GM18873 (cell line): Measurements from ENCODE around the gene DNAH14.
"Not testable (repeated sequence)": the region's sequence is repeated elsewhere in the genome, so short reads cannot be mapped to it uniquely, and the experiment has no call there.

Source experiments
- ATAC-seq: cut with Tn5 transposase; IDR thresholded peaks from one replicate; pipeline ENCODE4 v1.9.1; 2021; ENCODE audit warnings: mild to moderate bottlenecking, moderate library complexity, moderate number of reproducible peaks; ENCODE audit not compliant: unreplicated experiment, low FRiP score

DNAH14 gene

DNA sequence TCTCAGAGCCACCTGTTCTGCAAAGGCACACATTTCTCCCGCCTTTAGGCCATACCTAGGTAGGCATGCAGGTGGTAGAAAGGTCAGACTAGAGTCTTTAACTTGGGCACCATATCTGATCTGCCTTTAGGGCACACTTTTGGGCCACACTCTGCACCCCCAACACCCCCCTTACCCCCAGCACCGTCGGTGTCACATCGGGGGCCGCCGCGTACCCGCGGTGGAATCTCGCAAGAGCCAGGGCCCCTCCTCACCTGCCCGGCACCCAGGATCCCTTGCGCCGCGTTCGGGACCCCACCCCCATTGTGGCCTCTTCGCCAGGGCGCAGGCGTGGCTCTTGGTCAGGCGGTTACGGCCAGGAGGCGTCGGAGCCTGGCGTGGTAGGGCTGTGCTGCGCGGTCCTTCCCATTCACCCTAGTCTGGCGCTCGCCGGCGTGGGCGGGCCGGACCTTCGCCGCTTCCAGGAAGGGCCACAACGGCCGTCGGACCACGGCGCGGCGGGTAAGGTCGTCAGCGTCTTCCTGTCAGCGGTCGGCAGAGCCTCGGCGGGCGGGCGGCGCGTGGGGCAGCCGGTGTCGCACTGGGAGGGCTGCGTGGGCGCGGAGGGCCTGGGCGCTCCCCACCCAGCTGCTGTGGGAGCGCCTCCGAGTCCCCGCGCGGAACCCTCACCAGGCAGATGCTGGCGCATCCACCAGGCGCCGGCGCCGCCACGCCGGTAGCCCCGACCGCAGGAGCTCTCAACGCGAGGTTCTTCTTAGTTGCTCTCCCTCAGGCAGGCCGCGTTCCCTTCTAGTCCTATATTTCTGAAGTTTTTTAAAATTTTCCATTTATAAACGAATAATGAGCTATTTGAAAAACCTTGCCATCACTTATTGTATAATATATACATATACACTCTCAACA lies at the start of gene DNAH14:
DNAH14 (plus strand) TSS at position 341 of the 903 bp plus-strand sequence. CDS start 23,028 bp downstream, outside the sequence.
- ATAC-seq = no peak

GRCh38 chr1:224880593-224881307 lies 48.7 kb upstream of the DNAH14 start:
- no peak for ATAC-seq

DNA sequence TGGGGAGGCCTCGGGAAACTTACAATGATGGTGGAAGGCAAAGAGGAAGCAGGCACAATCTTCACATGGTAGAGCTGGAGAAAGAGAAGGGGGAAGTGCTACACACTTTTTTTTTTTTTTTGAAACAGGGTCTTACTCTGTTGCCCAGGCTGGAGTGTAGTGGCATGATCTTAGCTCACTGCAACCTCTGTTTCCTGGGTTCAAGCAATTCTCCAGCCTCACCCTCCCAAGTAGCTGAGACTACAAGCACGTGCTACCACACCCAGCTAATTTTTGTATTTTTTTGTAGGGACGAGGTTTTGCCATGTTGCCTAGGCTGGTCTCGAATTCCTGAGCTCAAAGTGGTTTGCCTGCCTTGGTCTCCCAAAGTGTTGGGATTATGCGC lies 48.2 kb upstream of the DNAH14 start:
- ATAC-seq = not testable (repeated sequence)

DNA sequence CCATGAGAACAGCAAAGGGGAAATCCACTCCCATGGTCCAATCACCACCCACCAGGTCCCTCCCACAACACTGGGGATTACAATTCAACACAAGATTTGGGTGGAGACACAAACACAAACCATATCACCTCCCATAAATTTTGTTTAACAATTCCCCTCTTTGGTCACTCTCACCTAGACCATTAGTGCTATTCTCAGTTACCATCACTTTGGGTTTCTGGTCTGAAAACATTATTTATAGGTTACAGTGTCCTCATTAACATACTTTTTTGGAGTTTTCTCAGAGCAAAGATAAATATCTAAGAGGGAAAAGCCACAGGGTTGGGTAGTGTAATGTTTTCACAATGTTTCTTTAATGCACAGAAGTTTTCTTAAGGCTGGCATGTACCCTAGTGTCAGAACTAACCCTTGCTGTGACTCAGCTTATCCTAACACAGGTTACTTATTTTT lies 47.7 kb upstream of the DNAH14 start:
- ATAC-seq = no peak

- no peak for ATAC-seq
Observed at GRCh38 chr1:224882264-224882663, 47.2 kb upstream of the DNAH14 start.

- no peak for ATAC-seq
Observed at GRCh38 chr1:224883091-224883490, 46.4 kb upstream of the DNAH14 start.

DNA sequence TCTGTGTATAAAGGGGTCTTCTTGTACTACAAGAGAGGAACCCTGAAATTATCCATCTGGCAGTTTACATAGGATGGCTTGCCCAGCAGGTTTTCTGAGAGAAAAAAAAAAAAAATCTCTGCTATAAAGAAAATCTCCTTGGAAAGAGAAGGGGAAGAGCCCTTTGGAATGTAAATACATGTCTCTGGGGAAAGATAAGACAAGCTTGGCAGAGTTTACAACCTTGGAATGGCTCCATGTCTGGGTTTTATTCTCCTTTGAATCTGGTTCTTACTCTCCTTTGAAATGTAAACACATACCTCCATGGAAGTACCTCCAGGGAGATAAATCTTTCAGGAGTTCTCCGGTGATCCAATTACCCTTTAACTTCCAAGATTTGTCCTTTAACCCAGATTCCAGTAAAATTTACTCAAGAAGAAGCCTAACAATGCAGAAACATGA lies 45.1 kb upstream of the DNAH14 start:
- ATAC-seq = no peak

DNA sequence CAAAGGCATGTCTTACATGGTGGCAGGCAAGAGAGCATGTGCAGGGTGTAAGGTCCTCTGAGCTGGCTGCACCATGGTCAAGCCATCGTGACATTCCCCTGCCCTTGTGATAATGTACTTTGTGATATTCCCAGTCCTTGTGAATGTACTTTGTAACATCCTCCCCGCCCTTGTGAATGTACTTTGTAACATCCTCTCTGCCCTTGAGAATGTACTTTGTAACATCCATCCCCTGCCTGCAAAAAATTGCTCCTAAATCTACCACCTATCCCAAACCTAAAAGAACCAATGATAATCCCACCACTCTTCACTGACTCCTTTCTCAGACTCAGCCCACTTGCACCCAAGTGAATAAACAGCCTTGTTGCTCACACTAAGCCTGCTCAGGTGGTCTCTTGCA lies 44.1 kb upstream of the DNAH14 start:
- not testable (repeated sequence) for ATAC-seq

DNA sequence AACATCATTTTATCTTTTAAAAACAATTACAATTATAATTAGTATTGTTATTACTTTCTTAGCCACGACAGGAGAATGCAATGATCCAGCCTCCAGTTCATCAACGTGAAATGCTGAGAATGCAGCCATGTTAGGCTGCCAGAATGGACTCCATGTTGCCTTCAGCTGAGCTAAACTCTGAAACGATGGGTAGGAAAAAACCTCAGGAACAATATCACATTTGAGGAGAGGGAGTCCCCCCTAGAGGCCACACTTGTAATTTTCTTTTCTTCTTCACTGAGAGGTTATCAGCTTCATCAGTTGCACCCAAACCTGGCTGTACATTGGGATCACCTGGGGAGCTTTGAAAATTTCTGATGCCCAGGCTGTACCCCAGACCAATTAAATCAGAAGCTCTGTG lies 34.6 kb upstream of the DNAH14 start:
- no peak for ATAC-seq

- ATAC-seq = no peak
Observed at GRCh38 chr1:224896130-224896781, 33.2 kb upstream of the DNAH14 start.

- ATAC-seq = no peak
Observed at GRCh38 chr1:224897529-224898327, 31.7 kb upstream of the DNAH14 start.

- no peak for ATAC-seq
Observed at GRCh38 chr1:224898937-224899336, 30.5 kb upstream of the DNAH14 start.

GRCh38 chr1:224900062-224900630 lies 29.3 kb upstream of the DNAH14 start:
- no peak for ATAC-seq

- ATAC-seq = no peak
Observed at GRCh38 chr1:224901087-224901810, 28.2 kb upstream of the DNAH14 start.

- ATAC-seq = no peak
Observed at GRCh38 chr1:224903955-224904354, 25.5 kb upstream of the DNAH14 start.

GRCh38 chr1:224906340-224906739 lies 23.1 kb upstream of the DNAH14 start:
- ATAC-seq = no peak

DNA sequence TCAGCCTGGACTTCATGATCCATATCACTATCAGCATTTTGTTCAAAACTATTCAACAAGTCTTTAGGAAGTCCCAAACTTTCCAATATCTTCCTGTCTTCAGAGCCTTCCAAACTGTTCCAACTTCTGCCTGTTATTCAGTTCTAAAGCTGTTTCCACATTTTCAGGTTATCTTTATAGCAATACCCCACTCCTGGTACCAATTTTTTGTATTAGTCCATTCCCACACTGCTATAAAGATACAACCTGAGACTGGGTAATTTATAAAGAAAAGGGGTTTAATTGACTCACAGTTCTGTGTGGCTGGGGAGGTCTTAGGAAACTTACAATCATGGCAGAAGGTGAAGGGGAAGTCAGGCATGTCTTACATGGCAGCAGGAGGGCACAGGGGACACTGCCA lies 18.3 kb upstream of the DNAH14 start:
- no peak for ATAC-seq

DNA sequence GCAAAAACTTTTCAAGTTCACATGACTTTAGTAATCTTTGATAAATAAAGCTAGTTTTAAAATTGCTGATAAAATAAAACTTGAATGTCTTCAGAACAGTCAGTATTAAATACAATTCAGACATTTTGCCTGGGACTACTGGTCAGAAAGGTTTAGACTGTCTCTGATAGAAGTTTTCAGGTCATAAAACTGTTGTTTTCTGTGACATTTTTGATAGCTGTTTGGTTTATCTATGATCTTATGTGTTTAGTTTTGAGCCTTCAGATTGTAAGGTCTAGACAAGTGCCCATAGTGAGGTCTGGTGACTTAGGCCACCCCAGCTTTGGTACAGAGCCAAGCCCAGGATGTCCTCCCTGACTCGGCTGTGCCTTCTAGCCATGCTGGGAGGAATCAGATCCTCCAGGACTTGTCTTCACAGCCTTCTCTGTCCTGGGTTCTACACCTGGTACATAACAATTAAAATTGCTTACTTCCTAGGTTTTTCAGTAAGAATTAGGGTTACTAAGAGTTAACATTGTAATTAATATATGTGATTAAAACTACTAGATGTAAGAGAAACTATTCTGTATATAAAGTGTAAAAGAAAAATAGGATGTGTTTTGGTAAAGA lies 15.1 kb upstream of the DNAH14 start:
- no peak for ATAC-seq

GRCh38 chr1:224919508-224919907 lies 10.0 kb upstream of the DNAH14 start:
- no peak for ATAC-seq
